ENCODE results near the gene C17orf113. TPM values are rescaled to one million over a fixed set of nuclear protein-coding genes. Genes with fewer than 3 reads are reported as not detected.

Gene C17orf113
- under 1 TPM; 0.07 to 0.08 TPM for total RNA-seq

DNA sequence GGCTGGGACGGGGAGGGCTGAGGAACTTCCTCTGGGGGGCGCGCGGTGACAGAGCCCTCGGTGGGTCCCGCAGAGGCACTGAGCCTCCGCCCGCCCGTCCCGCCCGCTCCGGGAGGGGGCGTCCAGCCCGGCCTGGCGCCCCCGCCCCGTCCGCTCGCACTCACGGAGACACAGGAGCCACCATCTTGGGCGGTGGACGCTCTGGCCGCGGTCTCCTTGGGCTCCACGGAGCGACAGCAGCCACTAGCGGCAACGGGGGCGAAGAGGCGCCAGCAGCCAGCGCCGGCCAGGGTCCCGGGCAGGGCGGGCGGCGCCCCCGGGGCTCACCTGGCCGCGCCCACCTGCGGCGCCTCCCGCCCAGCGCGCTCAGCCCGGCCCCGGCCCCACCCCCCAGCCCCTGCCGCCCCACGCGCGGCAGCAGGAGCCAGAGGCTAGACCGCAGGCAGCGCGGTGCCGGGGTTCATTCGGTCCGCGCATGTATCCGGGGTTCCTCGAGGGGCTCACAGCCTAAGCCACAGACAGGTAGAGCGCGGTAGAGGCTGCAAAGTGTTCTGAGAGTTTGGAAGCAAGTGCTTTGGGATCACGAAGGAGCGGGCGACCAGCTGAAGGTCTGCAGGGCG is at the start of gene C17orf113:
TSS of gene C17orf113 (minus strand) at position 209 of the 620 bp plus-strand sequence. CDS start 7,225 bp downstream, outside the sequence.

DNA sequence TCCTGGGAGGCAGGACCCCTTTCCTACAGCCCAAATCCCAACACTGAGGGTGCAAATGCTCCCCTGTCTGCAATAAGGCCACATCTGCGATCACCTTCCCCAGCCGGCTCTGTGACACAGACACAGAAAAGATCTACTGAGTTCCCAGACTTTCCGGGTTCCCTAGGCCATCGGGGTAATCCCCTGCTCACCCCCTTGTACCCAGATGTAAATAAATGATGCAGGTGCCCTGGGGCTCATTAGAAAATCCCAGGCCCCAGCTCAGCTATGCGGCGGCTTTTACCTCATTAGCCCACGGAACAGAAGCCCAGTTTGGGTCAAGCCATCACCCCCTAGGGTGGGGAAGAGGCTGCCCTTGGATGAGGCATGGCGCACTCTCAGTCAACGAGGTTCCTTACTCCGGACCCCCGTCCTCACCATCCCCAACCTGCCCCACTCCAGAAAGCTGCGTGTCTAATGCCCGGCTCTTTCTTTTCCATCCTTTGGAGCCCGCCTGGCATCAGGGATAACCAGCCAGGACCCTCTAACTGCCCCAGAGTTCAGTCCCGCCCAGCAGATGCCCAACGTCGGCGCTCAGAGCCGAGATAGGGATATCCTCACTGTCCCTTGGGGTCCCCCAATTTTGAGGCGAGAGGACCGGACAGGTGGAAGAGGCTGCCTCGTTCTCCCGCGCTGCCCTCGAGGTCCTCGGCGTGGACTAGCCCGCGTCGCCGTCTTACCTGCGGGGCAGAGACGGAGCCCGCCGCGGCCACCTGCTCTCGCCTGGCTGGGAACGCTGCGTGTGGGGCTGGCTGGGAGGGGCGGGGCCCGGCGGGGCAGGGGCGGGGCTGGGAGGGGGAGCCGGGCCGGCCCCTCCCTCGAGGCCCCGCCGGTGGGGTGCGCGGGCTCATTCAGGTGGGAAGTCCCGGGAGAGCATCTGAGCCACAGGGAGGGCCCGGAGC is 47.6 kb upstream of the C17orf113 start, which contains the start of gene ZNF385C:
TSS of gene ZNF385C (minus strand) at position 783 of the 941 bp plus-strand sequence. CDS start 35,417 bp downstream, outside the sequence.

DNA sequence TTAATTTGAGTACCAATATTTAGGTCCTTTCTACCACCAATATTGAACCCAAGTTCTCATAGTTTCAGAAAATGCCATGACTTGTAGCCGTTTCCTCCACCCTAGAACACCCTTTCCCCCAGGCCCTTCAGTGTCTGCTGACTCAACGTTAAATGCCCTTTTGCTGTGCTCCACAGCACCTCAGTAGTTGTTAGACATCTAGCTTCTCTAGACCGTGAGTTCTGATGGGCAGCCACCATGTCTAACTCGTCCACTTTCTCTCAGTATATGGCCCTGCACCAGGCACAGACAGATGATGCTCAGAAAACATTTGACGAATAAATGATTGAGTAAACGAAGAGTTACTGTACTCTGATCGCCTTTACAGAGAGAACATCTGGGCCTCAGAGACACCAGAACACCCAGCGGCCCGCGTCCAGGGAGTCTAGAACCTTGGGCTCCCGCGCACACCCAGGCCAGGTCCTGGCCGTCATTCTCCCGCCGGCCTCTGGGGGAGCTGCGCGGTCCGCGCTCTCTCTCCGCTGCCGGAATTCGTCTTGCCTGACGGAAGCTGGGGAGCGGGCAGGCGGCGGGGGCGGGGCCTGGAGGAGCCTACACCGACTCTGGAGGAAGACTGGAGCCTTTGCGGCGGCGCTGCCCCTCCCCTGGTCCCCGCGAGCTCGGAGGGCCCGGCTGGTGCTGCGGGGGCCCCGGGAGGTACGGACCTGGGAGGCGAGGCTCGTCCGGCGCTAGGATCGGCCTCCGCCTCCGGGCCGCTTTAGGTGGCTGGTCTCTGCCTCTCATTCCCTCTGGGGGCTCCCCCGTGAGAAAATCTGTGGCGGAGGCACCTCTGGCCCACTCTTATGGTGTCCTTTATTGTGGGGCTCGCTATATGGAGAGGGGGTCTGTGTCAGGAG is 30.6 kb downstream of the C17orf113 start, which contains the start of gene NKIRAS2:
TSS of gene NKIRAS2 (plus strand) at position 582 of the 896 bp plus-strand sequence. CDS start 1,488 bp downstream, outside the sequence.

DNA sequence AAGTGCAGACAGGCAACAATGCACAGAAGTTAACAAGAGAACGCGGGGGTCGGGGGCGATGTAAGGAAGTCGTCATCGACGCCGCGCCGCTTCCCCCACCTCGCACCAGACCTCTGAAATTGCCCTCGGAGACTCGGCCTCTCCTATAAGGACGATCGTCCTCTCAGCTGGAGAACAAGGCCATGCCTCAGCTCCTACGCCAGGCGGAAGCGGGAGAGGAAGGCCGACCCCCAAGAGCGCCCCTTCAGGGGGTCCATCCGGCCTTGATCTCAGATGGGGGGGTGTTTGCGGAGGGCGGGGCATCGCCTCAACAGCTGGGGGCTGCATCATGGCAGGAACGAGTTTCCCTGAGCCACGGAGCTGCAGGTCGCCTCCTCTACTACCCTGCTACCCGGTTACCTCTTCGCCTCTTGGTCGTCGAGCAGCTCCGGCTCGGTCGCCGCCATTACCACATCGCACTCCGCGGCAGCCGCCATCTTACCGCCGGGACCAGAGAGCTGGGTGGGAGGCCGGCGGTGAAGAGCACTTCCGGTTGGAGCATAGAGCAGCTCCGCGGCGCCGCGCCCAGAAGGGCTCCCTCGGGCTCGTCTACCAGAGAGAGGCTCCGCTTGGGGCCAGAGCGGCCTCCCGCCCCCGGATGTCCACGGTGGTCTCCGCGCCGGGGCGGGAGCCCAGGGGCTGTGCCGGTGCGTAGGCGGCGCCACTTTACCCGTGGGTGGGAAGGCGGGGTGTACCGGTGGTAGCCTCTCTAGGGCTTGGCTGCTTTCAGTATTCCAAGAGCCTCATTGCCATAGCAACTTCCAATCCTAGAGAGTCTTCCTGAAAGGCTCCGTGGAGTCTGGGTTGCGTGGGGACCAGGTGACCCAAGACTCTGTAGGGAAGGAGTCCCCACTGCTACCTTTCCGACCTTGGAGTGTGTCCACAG is 33.2 kb downstream of the C17orf113 start, which contains the start of gene DNAJC7:
TSS of gene DNAJC7 (minus strand) at position 499 of the 925 bp plus-strand sequence. CDS start at position 476, 23 bp downstream.

Other genes starting within 250 kb of the C17orf113 start
- gene P3H4, start 238.7 kb downstream of the C17orf113 start, total RNA-seq = 1 to 10 TPM; 2.9 to 3.3 TPM
- not detected for gene FKBP10, start 237.6 kb downstream of the C17orf113 start, total RNA-seq
- 10 to 100 TPM; 18.4 to 19.9 TPM for gene NT5C3B, start 214.4 kb downstream of the C17orf113 start, total RNA-seq
- gene KLHL10, start 212.8 kb downstream of the C17orf113 start, total RNA-seq = not detected
- 10 to 100 TPM; 12.0 to 12.1 TPM for gene KLHL11, start 185.2 kb downstream of the C17orf113 start, total RNA-seq
- gene ACLY, start 131.7 kb downstream of the C17orf113 start, total RNA-seq = 100 to 1,000 TPM; 141 to 143 TPM
- 1 to 10 TPM in 1 of 2 experiments, under 1 TPM in 1; 0.89 to 1.4 TPM for gene ODAD4, start 120.0 kb downstream of the C17orf113 start, total RNA-seq
- 10 to 100 TPM; 53.9 to 62.0 TPM for gene CNP, start 83.8 kb downstream of the C17orf113 start, total RNA-seq
- 10 to 100 TPM; 76.0 to 79.6 TPM for gene DNAJC7, start 33.2 kb downstream of the C17orf113 start, total RNA-seq
- gene NKIRAS2, start 30.5 kb downstream of the C17orf113 start, total RNA-seq = 10 to 100 TPM; 20.8 to 21.4 TPM
- gene ZNF385C, start 47.9 kb upstream of the C17orf113 start, total RNA-seq = not detected
- 10 to 100 TPM; 30.1 to 30.3 TPM for gene DHX58, start 62.1 kb upstream of the C17orf113 start, total RNA-seq
- 10 to 100 TPM; 35.6 to 37.6 TPM for gene KAT2A, start 70.8 kb upstream of the C17orf113 start, total RNA-seq
- gene HSPB9, start 72.2 kb upstream of the C17orf113 start, total RNA-seq = not detected
- 10 to 100 TPM; 78.0 to 83.4 TPM for gene RAB5C, start 104.4 kb upstream of the C17orf113 start, total RNA-seq
- gene KCNH4, start 130.5 kb upstream of the C17orf113 start, total RNA-seq = under 1 TPM; 0.10 to 0.14 TPM
- not detected for gene HCRT, start 134.9 kb upstream of the C17orf113 start, total RNA-seq
- gene GHDC, start 143.9 kb upstream of the C17orf113 start, total RNA-seq = 10 to 100 TPM; 15.8 to 16.9 TPM
- gene STAT5B, start 225.8 kb upstream of the C17orf113 start, total RNA-seq = 100 to 1,000 TPM; 166 to 172 TPM
- gene STAT5A, start 237.9 kb upstream of the C17orf113 start, total RNA-seq = 100 to 1,000 TPM; 129 to 131 TPM